HG03571 (cell line): ENCODE data around the gene LNPEP.

Source experiments
- ATAC-seq: cut with Tn5 transposase; IDR thresholded peaks from one replicate; pipeline ENCODE4 v1.9.1; 2021; ENCODE audit not compliant: unreplicated experiment

The LNPEP gene

DNA sequence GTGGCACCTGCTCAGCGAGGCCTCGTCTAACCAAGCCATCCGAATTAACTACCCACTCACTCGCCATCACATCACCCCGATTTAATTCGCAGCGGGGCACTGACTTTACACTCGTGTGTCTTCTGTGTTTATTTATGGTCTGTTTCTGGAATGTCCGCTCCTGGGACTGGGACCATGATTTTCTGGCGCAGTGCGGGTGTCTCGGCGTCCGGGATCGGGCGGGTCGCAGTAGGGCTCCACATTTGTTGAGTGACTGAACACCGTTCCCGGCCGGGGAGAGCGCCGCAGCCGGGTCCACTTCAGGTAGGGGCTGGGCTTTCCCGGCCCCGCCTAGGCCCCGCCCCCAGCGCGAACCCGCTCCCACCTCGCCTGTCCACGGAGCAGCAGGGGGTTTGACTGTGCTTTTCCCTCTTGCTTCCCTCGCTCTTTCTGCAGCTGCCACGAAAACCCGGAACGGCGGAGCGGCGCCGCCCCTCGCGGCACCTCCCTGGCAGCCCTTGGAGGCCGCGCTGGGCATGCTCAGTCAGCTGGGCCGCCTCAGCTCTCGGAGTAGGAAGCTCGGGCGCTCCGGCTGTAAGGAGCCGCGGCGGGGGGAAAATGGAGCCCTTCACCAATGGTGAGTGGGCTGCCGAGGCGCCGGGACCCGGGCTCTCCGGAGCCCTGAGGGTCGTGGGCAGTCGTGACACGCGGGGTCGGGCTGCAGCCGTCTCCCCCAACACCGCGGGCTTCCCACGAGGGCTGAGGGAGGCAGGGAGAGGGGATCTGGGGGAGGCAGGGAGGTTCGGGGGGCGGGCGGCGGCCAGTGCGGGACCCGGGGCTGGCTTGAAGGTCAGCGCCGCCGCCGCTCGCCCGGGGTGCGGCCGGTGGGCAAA, at the start of gene LNPEP:
Gene LNPEP (plus strand): TSS at position 522 of the 872 bp plus-strand sequence. CDS start 76 bp downstream, at position 598.
- peak; percentile 43 for ATAC-seq

DNA sequence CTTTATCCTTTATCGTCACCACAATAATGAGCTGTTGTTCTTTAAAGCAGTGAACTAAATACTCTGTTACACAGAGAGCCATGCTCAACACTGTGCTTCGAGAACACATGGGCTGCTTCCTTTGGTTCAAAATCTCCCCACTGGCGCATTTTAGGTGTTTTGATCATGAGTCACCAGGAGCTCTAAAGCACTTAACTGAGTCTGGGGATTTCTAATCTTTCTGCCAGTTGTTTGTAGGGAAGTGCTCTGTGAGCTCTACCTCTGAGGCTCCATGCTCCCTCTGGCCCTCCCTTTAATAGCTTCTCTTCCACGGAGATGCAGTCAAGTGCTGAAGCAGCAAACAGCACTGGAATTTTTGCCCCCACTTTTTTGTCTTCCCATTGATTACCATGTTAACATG, 42.5 kb upstream of the LNPEP start:
- no peak for ATAC-seq

DNA sequence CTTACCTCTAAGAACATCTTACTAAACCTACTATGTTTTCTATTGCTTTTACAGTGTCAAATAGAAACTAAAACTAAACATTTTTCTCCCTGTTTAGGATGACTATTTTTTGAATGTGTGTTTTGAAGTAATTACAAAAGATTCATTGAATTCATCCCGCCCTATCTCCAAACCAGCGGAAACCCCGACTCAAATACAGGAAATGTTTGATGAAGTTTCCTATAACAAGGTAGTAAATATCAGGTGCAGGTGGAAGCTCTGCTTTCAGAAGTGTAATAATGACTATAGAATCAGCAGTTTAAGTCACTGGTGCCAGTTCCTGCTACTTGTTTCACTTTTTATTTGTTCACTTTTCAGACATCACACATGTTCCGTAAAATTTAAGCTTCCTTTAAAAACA, 39.6 kb upstream of the LNPEP start:
- ATAC-seq, result peak; percentile 51

DNA sequence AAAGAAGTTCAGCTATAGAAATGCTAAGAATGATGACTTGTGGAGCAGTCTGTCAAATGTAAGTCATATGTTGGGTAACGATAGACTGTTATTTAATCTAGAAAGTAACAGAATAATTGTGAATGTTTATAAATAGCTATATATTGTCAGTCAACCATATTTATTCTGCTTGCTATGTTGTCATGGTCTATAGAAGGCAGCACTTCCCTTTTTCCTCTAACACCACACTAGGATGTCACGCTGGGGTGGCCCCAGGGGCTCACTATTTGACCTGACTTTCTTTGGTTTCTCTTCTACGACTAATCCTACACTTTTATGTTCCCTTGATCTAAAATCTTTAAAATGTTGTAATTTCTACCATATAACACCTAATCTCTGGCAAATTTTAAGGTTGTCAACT, 39.1 kb upstream of the LNPEP start:
- peak; percentile 94 for ATAC-seq

DNA sequence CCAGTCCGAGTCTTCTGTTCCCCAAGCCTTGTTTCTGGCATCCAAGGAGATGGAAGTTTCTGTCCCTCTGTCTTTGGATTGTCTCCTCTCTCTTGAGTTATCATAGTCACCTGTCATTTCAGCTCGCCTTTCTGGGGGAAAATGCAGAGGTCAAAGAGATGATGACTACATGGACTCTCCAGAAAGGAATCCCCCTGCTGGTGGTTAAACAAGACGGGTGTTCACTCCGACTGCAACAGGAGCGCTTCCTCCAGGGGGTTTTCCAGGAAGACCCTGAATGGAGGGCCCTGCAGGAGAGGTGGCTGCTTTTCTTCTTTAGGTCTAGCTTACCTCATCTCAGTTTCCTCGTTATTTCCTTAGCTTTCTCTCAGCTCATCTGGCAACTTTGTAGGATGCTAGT, 34.5 kb upstream of the LNPEP start:
- ATAC-seq, result no peak

DNA sequence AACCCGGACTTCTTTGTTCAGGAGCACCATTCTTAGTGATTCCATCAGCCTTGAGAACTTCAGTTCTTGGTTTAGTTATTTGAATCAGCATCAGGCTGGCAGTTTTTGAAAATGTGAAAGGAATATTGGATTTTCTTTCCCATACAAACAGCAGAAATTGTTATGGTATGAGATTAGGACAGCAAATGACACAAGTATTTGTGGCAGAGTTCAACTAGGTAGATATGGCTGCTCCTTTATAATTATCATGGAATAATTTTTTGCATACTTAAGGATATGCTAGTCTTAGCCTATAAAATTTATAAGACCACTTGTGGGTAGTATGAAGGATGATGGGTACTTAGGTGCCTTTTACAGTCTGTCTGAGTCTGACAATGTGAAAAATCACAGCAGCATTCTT, 34.0 kb upstream of the LNPEP start:
- no peak for ATAC-seq

DNA sequence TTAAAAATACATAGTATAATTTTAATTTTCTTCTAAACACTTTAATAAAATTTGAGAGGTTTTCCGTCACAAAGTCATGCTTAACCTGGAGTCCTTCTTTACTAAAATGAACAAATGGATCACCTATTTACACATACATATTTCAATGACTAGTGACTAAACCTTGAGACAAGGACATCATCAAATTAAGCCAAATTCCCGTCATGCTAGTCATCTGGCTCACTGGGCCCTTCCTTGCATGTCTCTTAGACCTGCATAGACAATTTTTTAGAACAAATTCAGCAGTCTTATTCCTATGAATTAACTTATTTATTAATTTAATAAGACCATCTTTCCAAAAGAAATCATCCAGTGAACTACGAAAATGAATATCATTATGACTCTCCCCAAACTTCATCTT, 33.0 kb upstream of the LNPEP start:
- ATAC-seq, result no peak

DNA sequence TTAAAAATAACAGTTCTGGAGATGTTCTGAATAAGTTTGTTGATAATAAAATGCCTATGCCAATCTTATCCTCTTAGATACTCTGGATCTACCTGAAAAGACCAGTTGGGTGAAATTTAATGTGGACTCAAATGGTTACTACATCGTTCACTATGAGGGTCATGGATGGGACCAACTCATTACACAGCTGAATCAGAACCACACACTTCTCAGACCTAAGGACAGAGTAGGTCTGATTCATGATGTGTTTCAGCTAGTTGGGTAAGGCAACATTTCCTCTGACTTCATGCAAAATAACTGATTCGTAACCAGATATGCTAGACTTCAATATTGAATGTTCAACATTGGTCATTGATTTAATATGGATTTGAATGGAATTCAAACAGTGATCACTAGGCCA, 32.6 kb upstream of the LNPEP start:
- no peak for ATAC-seq

DNA sequence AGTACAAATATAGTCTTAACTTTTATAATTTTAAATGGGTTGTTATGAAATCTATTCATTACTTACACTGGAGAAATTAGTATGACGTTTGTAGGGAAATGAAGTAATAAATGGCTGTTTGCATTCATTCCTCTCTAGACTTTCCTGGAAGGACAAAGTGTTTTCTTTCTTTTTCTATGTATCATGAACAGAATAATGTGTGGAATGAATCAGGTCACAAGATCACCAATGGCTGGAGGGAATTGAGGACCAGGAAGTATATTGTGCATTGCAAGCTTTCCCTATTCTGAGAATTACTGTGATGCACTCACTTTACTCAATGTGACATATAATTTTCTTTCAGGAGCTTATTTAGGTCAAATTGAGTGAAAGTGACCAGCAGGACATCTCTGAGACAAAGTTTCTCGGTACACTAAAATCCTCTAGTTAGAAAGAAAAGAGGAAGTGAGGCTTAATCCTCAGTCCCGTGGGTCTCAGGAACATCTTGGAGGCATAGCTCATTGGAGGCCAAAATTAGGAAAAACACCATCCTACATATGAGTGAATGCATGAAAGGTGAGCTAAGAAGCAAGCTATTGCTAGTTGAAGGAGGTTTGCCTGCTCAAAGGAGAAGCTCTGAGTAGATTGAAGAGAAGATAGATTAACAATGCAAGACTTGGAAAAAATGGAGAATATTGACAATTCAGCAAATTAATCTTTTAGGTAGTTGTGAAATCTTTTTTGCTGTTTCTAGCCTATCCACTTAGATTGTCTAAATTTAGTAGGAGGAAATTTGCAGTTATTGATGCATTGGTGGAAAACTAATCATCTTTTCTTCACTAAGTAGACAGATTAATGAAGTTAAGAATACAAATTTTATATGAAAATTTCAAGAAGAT, 31.6 kb upstream of the LNPEP start:
- ATAC-seq, result no peak

DNA sequence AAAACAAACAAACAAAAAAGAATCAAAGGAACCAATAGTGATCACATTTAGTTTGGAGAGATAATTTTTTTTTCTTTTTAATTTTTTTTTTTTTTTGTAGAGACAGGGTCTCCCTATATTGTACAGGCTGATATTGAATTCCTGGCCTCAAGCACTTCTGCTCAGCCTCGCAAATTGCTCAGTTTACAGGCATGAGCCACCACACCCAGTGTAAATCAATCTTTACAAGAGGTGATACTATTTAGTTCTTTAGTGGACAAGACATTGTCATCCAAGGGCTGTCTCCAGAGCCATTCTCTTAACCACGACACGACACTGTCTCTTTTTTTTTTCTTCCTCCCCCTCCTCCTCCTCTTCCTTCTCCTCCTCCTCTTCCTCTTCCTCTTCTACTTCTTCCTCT, 30.0 kb upstream of the LNPEP start:
- no peak for ATAC-seq

DNA sequence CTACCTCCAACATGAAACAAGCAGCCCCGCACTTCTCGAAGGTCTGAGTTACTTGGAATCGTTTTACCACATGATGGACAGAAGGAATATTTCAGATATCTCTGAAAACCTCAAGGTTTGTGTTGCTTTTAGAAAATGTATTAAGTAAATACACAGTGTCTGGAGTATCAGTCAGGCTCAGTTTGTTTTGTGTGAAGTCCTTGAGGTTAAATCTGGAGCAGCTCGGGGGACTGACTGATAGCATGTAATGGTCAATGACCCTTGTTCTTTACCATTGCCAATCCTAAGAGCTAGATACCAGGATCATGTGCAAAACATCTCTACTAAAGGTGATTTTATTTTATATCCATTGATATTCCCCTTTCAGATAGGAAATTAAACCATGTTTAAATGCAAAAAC, 26.9 kb upstream of the LNPEP start:
- ATAC-seq, result no peak

DNA sequence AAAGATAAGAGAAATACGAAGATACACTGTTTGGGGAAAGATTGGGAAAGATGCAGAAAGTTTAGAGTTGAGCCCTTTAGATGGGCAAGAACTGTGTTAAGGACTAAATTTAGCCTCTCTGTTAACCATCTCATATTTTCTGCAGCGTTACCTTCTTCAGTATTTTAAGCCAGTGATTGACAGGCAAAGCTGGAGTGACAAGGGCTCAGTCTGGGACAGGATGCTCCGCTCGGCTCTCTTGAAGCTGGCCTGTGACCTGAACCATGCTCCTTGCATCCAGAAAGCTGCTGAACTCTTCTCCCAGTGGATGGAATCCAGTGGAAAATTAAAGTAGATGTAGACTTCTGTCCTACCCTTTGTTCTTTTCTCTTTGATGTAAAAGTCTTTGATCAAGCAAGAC, 26.4 kb upstream of the LNPEP start:
- ATAC-seq, result no peak

DNA sequence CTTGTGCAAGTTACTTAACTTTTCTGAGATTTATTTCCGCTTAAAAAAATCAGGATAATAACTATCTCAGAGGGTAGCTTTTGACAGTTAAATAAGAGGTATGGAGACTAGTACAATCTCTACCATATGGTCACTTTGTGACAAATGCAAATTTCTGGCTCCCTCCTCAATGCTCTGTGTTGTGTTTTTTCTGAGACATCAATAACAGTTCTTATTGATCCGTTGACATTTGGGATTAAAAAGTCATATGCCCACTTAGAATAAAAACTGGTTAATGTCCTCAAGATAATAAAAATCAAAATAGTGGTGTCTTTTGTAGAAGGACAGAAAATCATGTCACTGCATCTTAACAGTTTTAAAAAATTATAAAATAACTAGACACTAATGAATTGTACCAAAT, 24.7 kb upstream of the LNPEP start:
- ATAC-seq, result no peak

DNA sequence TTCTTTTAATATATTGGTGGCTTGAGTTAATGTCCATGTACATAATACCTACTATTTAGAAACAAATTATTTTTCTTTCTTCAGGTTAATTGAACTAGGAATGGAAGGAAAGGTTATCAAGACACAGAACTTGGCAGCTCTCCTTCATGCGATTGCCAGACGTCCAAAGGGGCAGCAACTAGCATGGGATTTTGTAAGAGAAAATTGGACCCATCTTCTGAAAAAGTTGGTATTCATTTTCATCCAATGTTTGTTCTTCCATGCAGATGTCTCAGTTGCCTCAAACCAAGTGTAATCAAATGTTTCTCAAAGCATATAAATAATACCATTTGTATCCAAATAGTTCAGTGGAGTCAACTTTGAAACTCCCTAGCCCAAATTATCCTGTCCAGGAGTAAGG, 22.6 kb upstream of the LNPEP start:
- ATAC-seq, result no peak

DNA sequence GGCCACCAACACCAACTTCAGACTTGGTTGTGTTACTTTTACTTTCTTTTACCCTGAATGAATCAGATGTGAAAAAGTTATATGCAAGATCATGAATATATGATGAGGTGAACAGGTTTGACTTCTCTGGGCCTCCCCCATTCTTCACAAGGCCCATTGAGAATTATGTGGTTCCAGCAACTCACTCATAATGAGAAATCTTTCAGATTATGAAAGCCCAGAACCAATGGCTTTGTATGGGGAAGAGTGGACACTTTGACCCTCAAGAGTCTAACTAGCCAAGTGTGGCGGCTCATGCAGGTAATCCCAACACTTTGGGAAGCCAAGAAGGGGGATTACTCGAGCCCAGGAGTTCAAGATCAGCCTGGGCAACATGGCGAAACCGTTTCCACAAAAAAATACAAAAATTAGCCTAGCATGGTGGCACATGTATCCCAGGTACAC, 16.1 kb upstream of the LNPEP start:
- ATAC-seq, result peak; percentile 64

DNA sequence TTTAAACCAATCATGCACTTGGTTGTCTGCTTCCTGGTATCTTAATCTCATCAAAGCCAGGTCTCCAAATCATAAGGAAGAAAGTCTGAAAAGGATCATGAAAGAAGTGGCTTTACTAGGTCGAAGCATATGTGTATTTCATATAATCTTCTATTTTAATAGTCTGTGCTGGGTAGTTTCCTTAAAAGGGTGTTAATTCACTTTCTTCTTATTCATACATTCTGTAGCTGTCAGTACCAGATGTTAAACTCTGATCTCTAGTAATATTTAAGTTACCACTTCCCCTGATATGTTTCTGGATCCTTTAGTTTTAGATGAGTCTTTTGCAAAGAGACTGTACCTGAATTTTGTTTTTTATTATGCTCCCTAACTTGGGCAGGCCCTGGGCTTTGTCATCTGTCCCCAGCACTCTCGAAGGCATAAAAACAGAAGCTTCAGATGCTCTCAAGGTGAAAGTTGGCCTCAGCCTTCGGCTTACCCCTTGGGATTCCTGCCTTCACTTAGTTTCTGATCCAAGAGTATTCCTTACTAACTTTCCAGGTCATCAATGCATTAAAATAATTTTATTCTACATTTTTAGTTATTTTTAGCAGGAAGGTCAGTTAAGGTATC, 15.0 kb upstream of the LNPEP start:
- no peak for ATAC-seq

DNA sequence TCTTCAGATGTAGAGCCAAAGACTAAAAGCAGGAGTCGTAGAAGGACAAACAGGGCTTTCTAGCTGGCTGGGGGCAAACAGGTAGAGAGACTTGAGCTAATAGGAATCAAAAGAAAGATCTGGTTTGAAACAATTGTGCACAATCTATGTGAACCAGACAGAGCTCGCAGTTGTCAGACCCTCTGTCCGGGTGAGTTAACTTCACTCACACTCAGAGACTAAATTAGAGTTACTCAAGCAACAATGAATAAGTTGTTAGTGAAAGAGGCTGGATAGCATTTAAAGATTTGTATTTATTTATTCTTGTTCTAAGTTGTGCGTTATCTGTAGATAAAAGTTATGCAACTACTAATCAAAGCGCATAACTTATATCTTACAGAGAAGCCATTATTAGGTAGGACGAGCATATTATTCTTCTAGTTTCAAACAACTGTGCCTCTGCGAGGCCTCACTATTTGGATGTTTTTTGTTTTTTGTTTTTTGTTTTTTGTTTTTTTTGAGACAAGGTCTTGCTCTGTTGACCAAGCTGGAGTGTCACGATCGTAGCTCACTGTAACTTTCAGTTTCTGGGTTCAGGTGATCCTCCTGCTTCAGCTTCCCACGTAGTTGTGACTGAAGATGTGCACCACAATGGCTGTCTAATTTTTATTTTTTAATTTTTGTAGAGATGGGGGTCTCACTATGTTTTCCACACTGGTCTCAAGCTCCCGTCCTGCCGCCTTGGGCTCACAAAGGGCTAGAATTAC, 13.2 kb upstream of the LNPEP start:
- no peak for ATAC-seq

DNA sequence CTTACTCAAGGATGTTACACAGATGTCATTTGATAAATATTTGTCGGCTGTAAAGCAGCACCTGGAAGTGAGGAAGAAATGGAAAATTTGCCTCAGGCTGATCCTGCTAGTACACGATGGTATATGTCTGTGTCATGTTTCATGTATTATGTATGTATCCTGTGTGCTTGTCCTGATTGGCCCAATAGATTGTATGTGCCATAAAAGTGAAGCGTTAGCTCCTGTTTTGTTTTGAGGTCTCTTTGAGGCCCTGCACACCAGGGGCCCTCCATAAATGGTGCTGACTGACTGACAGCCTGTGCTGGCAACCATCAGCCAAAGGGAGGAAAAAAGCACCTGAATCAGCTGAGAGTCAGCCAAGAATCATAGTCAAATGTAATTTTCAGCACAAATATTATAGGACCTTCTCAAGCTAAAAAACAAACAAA, 11.8 kb upstream of the LNPEP start:
- no peak for ATAC-seq

DNA sequence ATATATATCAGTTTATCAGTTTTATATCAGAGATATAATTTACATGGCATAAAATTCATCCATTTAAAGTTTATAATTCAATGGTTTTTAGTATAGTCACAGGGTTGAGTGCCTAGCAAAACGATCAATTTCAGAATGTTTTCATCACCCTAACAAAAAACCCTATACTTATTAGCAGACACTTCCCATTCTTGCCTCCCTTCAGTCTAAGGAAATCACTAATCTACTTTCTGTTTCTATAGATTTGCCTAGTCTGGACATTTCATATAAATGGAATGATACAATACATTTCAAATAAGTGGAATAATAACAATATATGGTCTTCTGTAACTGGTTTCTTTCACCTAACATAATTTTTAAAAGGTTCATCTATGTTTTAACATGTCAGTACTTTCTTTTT, 9.6 kb upstream of the LNPEP start:
- ATAC-seq, result no peak

DNA sequence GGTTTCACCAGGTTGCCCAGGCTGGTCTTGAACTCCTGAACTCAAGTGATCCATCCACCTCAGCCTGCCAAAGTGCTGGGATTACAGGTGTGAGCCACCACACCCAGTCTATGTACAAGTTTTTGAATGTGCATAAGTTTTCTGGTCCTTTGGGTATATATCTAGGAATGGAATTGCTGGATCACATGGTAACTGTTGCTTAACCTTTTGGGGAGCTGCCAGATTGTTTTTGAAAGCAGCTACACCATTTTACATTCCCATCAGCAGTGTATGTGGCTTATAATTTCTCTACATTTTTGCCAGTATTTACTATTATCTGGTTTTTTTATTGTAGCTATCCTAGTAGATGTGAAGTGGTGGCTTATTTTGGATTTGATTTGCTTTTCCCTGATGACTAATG, 8.9 kb upstream of the LNPEP start:
- no peak for ATAC-seq
